ENCODE data around the gene ANO7.

The ANO7 gene

GRCh38 chr2:241241669-241242068 is 53.2 kb downstream of the ANO7 start:
- H3K4me3 ChIP-seq (ENCODE audit: low read depth in 1 of 2, low read length in 1 of 2): no peak overlapping the region
- H3K4me1 ChIP-seq (ENCODE audit: control insufficient read depth in 1 of 2, insufficient read depth in 1 of 2, low read depth in 1 of 2, low read length in 1 of 2): no peaks in the 10 kb centered on the region
- no peak for TF ChIP-seq CTCF (IDR thresholded peaks at IDR 0.05)
- H3K27me3 ChIP-seq: no peaks in the 10 kb centered on the region
- peaks cover 97% of the 10 kb centered on the region for H3K36me3 ChIP-seq
- H3K27ac ChIP-seq: no peak overlapping the region
- no peaks in the 10 kb centered on the region for H3K9me3 ChIP-seq

- H3K27ac ChIP-seq: no peak overlapping the region
- H3K9me3 ChIP-seq: no peaks in the 10 kb centered on the region
- H3K4me3 ChIP-seq (ENCODE audit: low read depth in 1 of 2, low read length in 1 of 2): no peak overlapping the region
- no peaks in the 10 kb centered on the region for H3K27me3 ChIP-seq
- H3K4me1 ChIP-seq (ENCODE audit: control insufficient read depth in 1 of 2, insufficient read depth in 1 of 2, low read depth in 1 of 2, low read length in 1 of 2): no peaks in the 10 kb centered on the region
- H3K36me3 ChIP-seq: peaks cover 97% of the 10 kb centered on the region
- TF ChIP-seq CTCF (IDR thresholded peaks at IDR 0.05): no peak
Measured at GRCh38 chr2:241242306-241242705, 53.8 kb downstream of the ANO7 start.

- Histone ChIP-seq H3K27me3 (no peaks in the 10 kb centered on the region), H3K27ac (no peak overlapping the region), H3K9me3 (no peaks in the 10 kb centered on the region), H3K4me1 (ENCODE audit: control insufficient read depth in 1 of 2, insufficient read depth in 1 of 2, low read depth in 1 of 2, low read length in 1 of 2) (no peaks in the 10 kb centered on the region), H3K4me3 (ENCODE audit: low read depth in 1 of 2, low read length in 1 of 2) (no peak overlapping the region), H3K36me3 (peaks cover 97% of the 10 kb centered on the region)
- no peak for TF ChIP-seq CTCF (IDR thresholded peaks at IDR 0.05)
Measured at GRCh38 chr2:241244368-241244767, 55.9 kb downstream of the ANO7 start.

GRCh38 chr2:241248289-241248688 is 59.8 kb downstream of the ANO7 start:
- no peak overlapping the region for H3K27ac ChIP-seq
- H3K4me1 ChIP-seq (ENCODE audit: control insufficient read depth in 1 of 2, insufficient read depth in 1 of 2, low read depth in 1 of 2, low read length in 1 of 2): no peaks in the 10 kb centered on the region
- H3K9me3 ChIP-seq: no peaks in the 10 kb centered on the region
- H3K27me3 ChIP-seq: no peaks in the 10 kb centered on the region
- H3K4me3 ChIP-seq (ENCODE audit: low read depth in 1 of 2, low read length in 1 of 2): no peak overlapping the region
- TF ChIP-seq CTCF (IDR thresholded peaks at IDR 0.05): no peak
- peaks cover 100% of the 10 kb centered on the region for H3K36me3 ChIP-seq

GRCh38 chr2:241248897-241249296 is 60.4 kb downstream of the ANO7 start:
- no peak overlapping the region for H3K4me3 ChIP-seq (ENCODE audit: low read depth in 1 of 2, low read length in 1 of 2)
- no peaks in the 10 kb centered on the region for H3K9me3 ChIP-seq
- H3K4me1 ChIP-seq (ENCODE audit: control insufficient read depth in 1 of 2, insufficient read depth in 1 of 2, low read depth in 1 of 2, low read length in 1 of 2): no peaks in the 10 kb centered on the region
- TF ChIP-seq CTCF (IDR thresholded peaks at IDR 0.05): no peak
- H3K27me3 ChIP-seq: no peaks in the 10 kb centered on the region
- H3K27ac ChIP-seq: no peak overlapping the region
- H3K36me3 ChIP-seq: peaks cover 100% of the 10 kb centered on the region

- no peak for TF ChIP-seq CTCF (IDR thresholded peaks at IDR 0.05)
- peaks cover 99% of the 10 kb centered on the region for H3K36me3 ChIP-seq
- H3K27me3 ChIP-seq: no peaks in the 10 kb centered on the region
Measured at GRCh38 chr2:241249654-241250053, 61.2 kb downstream of the ANO7 start.

More at GRCh38 chr2:241249654-241250053, 61.2 kb downstream of the ANO7 start:
- Histone ChIP-seq H3K9me3 (no peaks in the 10 kb centered on the region), H3K4me3 (ENCODE audit: low read depth in 1 of 2, low read length in 1 of 2) (no peak overlapping the region), H3K4me1 (ENCODE audit: control insufficient read depth in 1 of 2, insufficient read depth in 1 of 2, low read depth in 1 of 2, low read length in 1 of 2) (no peaks in the 10 kb centered on the region), H3K27ac (no peak overlapping the region)
